GM13976 (cell line): ENCODE data around the gene RNF111.

Experiments
- DNase-seq: peaks from one replicate; pipeline ENCODE4 v3.0.0; 2012; ENCODE audit warnings: low spot score
- in situ Hi-C: fragments of 300-500 bp; cut with MboI; formaldehyde crosslinking; loops from one replicate; pipeline ENCODE4 v1.12.0; 2022; ENCODE audit warnings: low sequenced_read_pairs, mixed read lengths, inconsistent platforms; ENCODE audit not compliant: unreplicated experiment
- TF ChIP-seq, protein P1 (sequence below): IDR thresholded peaks from 2 replicates; pipeline ENCODE4 v1.5.1; 2012; ENCODE audit warnings: borderline replicate concordance, mild to moderate bottlenecking; ENCODE audit not compliant: insufficient read depth; ENCODE audit errors: extremely low read depth, missing control alignments, control extremely low read depth

RNF111 gene

DNA sequence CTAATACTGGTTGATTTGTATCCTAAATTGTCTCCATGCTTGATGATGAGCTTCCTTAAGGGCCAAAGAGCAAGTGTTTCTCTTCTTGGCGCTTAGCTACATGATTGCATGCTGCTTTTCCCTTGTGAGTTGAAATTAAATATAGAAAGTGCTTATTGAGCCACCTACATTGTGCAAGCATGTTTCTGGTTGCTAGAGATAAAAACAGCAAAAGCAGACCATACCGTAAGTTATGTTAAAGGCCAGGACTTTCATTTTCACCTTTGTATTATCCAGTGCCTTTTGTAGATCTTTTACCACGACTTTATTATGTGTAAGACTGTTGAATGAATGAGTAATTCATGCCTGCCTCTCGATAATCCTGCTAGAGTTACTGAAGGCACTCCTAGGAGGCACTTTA lies 75.6 kb downstream of the RNF111 start:
- in situ Hi-C loops, result no loop called here
- DNase-seq, result no peak
- TF ChIP-seq, protein P1, sequence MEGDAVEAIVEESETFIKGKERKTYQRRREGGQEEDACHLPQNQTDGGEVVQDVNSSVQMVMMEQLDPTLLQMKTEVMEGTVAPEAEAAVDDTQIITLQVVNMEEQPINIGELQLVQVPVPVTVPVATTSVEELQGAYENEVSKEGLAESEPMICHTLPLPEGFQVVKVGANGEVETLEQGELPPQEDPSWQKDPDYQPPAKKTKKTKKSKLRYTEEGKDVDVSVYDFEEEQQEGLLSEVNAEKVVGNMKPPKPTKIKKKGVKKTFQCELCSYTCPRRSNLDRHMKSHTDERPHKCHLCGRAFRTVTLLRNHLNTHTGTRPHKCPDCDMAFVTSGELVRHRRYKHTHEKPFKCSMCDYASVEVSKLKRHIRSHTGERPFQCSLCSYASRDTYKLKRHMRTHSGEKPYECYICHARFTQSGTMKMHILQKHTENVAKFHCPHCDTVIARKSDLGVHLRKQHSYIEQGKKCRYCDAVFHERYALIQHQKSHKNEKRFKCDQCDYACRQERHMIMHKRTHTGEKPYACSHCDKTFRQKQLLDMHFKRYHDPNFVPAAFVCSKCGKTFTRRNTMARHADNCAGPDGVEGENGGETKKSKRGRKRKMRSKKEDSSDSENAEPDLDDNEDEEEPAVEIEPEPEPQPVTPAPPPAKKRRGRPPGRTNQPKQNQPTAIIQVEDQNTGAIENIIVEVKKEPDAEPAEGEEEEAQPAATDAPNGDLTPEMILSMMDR, result no peak

DNA sequence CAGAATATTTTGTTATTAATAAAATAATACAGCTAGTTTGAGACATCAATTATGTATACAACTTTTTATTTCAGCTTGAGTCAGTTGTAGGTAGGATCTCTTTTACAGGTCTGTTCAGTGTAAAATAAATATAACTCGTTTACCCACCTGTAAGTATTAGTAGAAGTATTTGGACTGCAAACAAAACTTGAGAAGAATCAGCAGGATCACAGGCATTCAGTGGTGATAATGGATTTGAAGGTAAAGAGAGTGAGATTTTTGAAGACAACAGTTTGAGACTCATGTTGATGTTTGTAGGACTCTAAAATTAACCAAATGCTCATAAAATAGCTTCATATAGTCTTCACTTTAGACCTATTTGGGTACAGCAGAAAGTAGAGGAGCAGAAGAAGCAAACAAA lies 82.0 kb downstream of the RNF111 start:
- in situ Hi-C loops, result no loop called here
- TF ChIP-seq, protein P1, result no peak
- DNase-seq, result no peak

DNA sequence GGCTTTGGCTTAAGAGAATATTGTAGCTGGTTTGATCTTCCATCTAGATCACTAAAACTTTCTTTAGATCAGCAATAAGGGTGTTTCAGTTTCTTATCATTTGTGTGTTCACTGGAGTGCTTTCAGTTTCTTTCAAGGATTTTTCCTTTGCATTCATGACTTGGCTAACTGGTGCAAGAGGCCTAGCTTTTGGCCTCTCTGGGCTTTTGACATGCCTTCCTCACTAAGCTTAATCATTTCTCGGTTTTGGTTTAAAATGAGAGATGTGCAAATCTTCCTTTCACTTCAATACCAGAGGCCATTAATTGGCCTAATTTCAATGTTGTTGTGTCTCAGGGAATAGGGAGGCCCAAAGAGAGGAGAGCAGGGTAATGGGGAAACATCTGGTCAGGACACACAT lies 87.1 kb downstream of the RNF111 start:
- in situ Hi-C loops, result no loop called here
- TF ChIP-seq, protein P1, result no peak
- DNase-seq, result no peak

DNA sequence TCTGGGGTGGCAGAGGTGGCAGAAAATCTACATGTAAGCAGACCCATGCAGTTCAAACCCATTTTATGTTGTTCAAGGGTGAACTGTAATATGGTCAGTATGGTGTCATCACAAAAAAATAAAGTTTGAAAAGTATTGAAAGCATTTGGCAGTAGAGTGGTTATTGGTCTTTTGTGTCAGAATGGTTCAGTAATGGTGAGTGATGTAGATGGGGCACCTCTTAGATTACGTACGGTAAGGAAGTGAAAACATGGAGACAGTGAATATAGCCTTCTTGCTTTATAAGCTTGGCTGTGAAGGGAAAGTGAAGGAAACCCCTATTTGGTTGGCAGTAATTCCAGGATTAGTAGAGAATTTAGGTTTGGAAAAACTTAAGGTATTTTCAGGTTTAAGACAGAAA lies 100.3 kb downstream of the RNF111 start:
- in situ Hi-C loops, result no loop called here
- TF ChIP-seq, protein P1, result no peak
- DNase-seq, result no peak

DNA sequence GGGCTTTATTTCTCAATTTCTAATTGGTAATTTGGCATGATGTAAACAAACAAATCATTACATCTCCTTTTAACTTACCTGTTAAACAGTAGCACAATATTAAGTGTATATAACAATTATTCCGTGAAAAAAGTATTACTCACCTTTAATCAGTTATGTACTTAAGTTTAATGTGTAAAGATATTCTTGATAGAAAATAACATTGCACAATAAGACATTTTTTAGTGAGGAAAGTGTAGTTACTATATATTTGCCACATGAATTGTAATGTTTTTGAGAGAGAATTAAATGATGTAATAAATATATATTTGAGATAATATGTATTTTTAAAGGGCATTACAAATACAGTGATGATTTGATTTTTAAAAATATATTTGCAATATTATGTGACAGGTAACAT lies 106.6 kb downstream of the RNF111 start:
- in situ Hi-C loops, result no loop called here
- no peak for DNase-seq
- TF ChIP-seq, protein P1, result no peak

DNA sequence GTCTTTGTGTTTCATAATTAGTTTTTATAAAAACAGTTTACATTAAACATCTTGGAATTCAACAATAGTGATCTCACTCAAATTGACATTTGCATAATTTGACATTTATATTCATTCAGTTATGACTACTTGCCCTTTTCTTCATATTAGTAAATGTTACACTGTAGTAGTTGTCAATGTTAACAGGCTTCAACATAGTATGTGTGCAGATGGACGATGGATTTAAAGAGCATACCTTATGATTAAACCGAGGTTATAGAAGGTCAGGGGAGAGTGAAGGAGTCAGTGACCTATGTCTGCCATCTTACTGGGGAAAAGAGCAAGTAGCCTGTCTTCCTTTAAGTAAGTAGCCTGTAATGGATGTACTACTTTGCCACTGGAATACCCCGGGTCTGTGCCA lies 109.0 kb downstream of the RNF111 start:
- no peak for DNase-seq
- TF ChIP-seq, protein P1, result no peak
- in situ Hi-C loops, result no loop called here

DNA sequence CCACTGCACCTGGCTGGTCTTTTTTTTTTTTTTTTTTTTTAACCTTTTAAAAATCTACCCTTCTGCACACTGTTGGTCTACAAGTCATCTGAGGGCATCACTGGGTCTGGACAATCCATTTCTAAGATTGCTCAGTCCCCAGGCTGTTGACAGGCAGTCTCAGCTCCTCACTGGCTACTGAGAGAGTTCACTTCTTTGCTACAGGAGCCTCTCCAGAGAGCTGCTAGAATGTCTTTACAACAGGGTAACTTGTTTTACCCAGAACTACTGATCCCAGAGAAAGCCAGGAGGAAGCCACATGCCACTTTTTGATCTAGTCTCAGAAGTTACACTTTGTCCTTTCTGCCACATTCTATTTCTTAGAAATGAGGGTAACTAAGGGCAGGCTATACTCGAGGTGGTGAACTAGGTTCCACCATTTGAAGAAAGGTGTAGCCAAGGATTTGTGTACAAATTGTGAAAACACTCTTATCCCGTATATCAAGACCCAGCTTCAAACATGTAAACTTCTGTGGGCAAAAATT lies 111.8 kb downstream of the RNF111 start:
- TF ChIP-seq, protein P1, result no peak
- in situ Hi-C loops, result no loop called here
- no peak for DNase-seq
